ENCODE data around the gene SFXN5.

The SFXN5 gene

DNA sequence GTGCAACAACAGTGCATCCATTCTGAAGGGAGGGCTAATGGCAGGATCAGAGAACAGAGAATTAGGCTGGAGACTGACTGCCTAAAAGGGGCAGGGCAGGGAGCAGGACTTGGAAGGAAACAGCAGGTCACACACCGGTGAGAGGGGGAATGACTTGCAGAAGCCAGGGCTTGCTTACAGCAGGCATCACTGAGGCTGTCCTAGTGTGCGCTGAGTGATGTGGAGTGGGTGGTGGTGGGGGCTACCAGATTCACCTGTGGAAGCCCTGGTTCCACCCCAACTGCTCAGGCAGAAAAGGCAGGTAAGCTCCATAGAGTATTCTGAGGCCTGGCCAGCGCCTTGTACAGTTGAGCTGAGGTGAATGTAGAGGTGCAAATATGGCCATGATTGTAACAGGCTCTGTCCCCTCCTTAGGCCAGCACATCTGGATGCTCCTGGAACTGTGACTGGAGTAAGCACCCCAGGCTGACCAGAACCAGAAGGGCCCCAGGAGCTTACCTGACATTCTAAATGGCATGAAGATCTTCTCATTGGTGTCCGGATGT, 49.4 kb downstream of the SFXN5 start:
- DNase-seq (ENCODE audit: low read depth, low spot score): no peak
- CTCF ChIA-PET: interaction anchor here (0.8 to 1.7 kb wide), 4 partner anchors 29 to 193 kb away, joined by 3 to 6 read pairs (median 4); no protein-coding TSS in a partner anchor
- POLR2A ChIA-PET: no interaction called here
- H3K4me3 ChIP-seq (ENCODE audit: low read depth, low read length): no peak overlapping the region
- TF ChIP-seq CTCF (IDR thresholded peaks at IDR 0.05; ENCODE audit: insufficient read depth, low read length, missing control alignments): no peak

DNA sequence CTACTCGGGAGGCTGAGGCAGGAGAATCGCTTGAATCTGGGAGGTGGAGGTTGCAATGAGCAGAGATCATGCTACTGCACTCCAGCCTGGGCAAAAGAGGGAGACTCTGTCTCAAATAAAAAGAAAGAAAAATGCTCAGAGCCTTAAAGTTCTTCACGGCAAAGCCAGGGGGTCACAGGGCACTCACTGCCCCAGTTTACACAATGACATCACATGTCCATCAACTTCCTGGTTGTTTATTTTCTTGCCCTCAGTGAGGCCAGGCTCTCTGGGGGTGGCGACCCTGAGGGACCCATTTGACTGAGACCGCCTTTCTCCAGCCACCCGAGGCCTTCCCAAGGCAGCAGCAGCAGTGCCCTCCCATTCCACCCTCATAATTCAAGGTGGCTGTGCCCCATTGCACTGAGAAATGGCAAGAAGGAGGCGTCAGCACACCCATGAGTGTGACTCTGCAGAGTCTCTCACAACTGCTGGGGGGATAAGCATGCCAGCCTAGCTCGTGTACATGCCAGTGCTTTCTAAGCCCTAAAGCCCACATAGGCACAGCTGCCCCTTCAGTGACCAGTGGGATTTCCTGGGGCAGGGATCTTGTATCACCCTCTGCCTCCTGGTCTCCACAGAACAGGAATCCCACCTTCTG, 50.0 kb downstream of the SFXN5 start:
- ChIA-PET CTCF (no interaction called here), POLR2A (no interaction called here)
- no peak overlapping the region for H3K4me3 ChIP-seq (ENCODE audit: low read depth, low read length)
- TF ChIP-seq CTCF (IDR thresholded peaks at IDR 0.05; ENCODE audit: insufficient read depth, low read length, missing control alignments): no peak
- no peak for DNase-seq (ENCODE audit: low read depth, low spot score)

DNA sequence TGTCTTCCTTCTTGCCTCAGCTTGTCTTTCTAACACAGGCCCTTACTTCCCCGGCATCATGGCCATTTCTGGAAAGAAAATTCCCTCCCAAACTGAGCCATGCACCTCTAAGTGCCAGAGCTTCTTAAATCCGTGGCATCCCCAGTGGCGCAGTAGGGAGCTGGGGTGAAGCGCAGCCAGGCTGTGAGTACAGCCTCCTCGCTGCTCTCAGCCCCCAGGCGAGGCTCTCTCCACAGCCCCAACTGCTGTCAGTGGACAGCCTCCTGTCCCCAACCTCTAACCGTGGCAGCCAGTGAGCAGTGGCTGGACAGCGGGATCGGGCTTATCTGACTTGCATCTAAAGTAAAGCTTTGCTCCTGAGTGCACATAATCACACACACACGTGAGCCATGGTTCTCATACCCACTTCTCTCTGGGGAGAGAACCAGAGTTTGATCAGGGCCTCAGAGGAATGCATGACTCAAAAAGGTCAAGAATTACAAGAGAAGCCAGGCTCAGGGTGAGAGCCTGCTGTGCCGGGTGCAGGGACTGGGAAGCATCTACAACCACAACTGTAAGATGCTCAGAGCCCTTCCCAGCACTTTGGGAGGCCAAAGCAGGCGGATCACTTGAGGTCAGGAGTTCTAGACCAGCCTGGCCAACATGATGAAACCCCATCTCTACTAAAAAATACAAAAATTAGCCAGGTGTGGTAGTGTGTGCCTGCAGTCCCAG, 50.7 kb downstream of the SFXN5 start:
- no peak for TF ChIP-seq CTCF (IDR thresholded peaks at IDR 0.05; ENCODE audit: insufficient read depth, low read length, missing control alignments)
- no peak overlapping the region for H3K4me3 ChIP-seq (ENCODE audit: low read depth, low read length)
- ChIA-PET CTCF (interaction anchor here (0.6 to 0.9 kb wide), 2 partner anchors 42 to 156 kb away, joined by 3 read pairs; no protein-coding TSS in a partner anchor), POLR2A (no interaction called here)
- DNase-seq (ENCODE audit: low read depth, low spot score): peak; percentile 69

- TF ChIP-seq CTCF (IDR thresholded peaks at IDR 0.05; ENCODE audit: insufficient read depth, low read length, missing control alignments): no peak
- no peak for DNase-seq (ENCODE audit: low read depth, low spot score)
- POLR2A ChIA-PET: no interaction called here
- CTCF ChIA-PET: interaction anchor here (0.6 to 0.9 kb wide), 2 partner anchors 42 to 156 kb away, joined by 3 read pairs; no protein-coding TSS in a partner anchor
- no peak overlapping the region for H3K4me3 ChIP-seq (ENCODE audit: low read depth, low read length)
Measured at GRCh38 chr2:73020306-73020656, 51.2 kb downstream of the SFXN5 start.

GRCh38 chr2:73018188-73018825, 53.2 kb downstream of the SFXN5 start:
- no peak for TF ChIP-seq CTCF (IDR thresholded peaks at IDR 0.05; ENCODE audit: insufficient read depth, low read length, missing control alignments)
- H3K4me3 ChIP-seq (ENCODE audit: low read depth, low read length): no peak overlapping the region
- POLR2A ChIA-PET: no interaction called here
- no peak for DNase-seq (ENCODE audit: low read depth, low spot score)
- CTCF ChIA-PET: interaction anchor here (0.6 to 1.4 kb wide), 4 partner anchors 25 to 159 kb away, joined by 3 to 4 read pairs (median 4); no protein-coding TSS in a partner anchor

- ChIA-PET CTCF (no interaction called here), POLR2A (no interaction called here)
- DNase-seq (ENCODE audit: low read depth, low spot score): no peak
- no peak overlapping the region for H3K4me3 ChIP-seq (ENCODE audit: low read depth, low read length)
- TF ChIP-seq CTCF (IDR thresholded peaks at IDR 0.05; ENCODE audit: insufficient read depth, low read length, missing control alignments): no peak
Measured at GRCh38 chr2:73013936-73014335, 57.6 kb downstream of the SFXN5 start.

All from AG04449 (cell line).